Stimulated activated CD4-positive, alpha-beta T cell treated with anti-CD3 and anti-CD28 coated beads, Interleukin-1b, Interleukin-23, amount 100 ng/mL, for 4 hours (primary cell): ENCODE measurements around the gene FAM13C.
"Not testable (repeated sequence)": the region's sequence is repeated elsewhere in the genome, so short reads cannot be mapped to it uniquely, and the experiment has no call there.

Experiments
- DNase-seq, 2 donors: peaks; one replicate each; pipeline ENCODE4 v3.0.0-alpha.2; 2020; ENCODE audit warnings: low read depth in 2 of 2

The FAM13C gene

DNA sequence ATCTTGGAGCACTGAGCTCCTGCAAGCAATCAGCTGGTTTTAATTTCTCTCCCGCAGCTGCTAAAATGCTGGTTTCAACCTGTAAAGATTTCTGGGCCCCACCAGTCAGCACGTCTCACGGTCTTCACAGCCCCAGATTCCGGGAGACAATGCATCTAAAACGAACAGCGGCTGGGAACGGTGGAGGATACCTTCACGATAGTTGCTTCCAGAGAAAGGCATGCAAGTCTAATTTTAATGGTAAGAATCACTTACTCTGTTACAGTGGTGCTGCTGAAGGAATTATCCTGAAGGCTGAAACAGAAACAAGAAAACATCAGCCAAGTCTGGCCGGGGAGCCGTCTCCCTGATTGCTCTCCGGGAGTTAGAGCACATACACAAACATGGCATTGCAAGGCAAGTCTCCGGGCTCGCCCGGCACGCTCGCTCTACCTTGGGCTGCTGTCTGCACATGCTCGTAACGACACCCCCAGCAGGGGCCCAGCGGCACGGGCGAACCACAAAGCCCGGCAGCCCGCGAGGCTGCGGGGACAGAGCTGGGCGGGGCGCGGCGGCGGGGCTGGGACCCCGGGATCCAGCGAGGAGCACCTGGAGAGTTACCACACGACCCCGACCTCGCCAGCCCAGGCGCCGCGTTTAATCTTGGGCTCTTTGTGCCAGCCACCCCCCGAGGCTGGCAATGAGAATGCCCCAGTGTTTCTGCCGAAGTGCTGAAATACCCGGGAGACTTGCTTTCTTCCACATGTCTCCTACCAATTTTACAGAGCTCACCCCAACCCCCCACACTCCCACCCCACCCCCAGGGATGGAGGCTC lies at the start of gene FAM13C:
Gene FAM13C (minus strand): TSS at position 406 of the 815 bp plus-strand sequence. CDS start 89 bp downstream, at position 317.
- DNase-seq: no peak

DNA sequence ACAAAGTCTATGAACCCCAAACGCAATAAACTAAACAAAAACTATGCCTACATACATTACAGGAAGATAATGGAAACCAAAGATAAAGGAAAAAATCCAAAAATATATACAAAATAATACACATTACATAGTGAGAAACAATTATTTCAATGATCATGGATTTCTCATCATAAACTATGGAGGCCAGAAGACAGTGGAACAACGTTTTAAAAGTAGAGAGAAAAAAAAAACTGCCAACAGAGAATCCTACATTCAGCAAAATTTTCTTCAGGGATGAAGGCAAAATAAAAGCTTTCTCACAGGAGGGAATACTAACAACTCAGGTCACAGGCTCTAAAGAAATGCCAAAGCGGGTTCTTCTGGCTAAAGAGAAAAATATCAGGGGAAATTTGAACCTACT lies 42.9 kb upstream of the FAM13C start:
- no peak for DNase-seq

DNA sequence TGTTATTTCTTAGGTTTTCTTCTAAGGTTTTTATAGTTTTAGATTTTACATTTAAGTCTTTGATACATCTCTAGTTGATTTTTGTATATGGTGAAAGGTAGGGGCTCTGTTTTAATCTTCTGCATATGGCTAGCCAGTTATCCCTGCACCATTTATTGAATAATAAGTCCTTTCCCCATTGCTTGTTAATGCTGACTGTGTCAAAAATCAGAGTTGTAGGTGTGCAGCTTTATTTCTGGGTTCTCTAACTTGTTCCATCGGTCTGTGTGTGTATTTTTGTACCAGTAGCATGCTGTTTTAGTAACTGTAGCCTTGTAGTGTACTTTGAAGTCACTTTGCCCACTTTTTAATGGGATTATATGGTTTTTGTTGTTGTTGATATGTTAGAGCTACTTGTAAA lies 37.9 kb upstream of the FAM13C start:
- DNase-seq: no peak

DNA sequence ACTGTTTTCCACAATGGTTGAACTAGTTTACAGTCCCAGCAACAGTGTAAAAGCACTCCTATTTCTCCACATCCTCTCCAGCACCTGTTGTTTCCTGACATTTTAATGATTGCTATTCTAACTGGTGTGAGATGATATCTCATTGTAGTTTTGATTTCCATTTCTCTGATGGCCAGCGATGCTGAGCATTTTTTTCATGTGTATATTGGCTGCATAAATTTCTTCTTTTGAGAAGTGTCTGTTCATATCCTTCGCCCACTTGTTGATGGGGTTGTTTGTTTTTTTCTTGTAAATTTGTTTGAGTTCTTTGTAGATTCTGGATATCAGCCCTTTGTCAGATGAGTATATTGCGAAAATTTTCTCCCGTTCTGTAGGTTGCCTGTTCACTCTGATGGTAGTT lies 37.0 kb upstream of the FAM13C start:
- DNase-seq: not testable (repeated sequence)

DNA sequence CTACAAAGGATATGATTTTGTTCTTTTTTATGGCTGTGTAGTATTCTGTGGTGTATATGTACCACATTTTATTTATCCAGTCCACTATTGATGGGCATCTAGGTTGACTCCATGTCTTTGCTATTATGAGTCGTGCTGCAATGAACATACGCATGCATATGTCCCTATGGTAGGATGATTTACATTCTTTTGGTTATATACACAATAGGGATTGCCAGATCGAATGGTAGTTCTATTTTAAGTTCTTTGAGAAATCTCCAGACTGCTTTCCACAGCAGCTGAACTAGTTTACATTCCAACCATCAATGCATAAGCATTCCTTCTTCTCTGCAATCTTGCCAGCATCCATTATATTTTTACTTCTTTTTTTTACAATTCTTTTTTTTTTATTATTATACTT lies 35.6 kb upstream of the FAM13C start:
- no peak for DNase-seq

DNA sequence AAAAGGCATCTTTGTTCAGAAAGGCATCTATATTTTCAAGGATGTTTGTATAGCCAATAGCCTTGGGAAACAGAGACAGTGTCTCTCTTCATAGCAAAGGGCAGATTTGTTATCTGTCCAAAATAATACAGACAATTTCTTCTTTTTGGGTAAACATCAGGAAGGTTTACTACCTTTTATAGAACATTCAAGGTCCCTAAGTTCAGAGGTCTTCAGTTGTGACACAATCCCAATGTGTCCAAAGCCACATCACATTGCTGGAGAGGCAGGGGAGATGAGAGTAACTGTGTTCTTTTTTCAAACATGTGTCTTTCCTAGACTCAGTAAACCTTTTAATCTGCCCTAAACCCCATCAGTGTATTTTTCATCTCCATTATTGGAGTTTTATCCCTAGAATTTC lies 33.6 kb upstream of the FAM13C start:
- DNase-seq: no peak

DNA sequence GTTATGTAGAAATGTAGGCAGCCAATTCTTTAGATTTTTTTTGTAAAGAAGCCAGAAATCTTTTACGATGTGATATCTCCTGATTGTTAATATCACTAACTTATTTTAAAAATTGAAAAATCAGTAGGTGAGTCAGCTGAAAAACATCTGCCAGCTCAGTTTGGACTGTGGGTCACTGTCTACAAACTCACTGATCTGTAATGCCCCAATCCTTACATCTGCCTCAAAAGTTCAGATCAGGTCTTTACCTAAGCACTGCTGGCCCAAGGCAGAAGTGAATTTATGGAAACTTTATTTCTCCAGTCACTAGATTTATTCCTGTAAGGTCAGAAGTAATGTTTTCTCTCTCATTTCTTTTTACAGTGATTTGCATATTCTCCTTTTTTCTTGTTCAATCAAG lies 31.0 kb upstream of the FAM13C start:
- DNase-seq: no peak

DNA sequence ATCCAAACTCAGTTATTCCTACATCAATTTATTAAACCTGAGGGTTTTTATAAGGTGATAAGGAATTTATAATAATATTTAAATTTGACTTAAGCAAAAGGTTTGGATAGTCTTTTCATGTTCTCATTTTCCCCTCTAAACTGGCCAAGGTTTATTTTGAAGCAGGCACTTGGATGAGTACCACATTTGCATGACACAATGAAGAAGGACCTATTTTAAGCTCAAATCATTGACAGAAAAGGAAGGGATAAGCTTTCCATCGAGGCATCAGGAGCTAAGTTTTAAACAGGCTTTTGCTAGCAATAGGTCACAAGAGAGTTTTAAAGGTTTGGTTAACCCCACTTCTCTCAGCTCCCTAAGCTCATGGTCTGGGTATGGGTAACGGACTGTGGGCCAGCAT lies 28.7 kb upstream of the FAM13C start:
- no peak for DNase-seq

DNA sequence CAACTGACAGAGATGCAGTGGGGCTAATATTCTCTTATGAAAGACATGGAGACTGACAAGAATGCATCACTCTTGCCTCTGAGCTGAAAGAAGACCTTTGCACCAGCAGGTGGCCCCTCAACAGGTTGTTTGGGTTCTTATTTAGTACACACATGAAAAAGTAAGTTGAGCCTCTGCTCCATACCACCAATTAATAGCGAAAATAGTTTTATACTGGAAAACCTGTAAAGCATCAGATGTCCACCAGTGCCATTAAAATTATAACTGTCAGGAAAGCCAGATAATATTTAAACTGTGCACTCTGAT lies 26.3 kb upstream of the FAM13C start:
- no peak for DNase-seq

DNA sequence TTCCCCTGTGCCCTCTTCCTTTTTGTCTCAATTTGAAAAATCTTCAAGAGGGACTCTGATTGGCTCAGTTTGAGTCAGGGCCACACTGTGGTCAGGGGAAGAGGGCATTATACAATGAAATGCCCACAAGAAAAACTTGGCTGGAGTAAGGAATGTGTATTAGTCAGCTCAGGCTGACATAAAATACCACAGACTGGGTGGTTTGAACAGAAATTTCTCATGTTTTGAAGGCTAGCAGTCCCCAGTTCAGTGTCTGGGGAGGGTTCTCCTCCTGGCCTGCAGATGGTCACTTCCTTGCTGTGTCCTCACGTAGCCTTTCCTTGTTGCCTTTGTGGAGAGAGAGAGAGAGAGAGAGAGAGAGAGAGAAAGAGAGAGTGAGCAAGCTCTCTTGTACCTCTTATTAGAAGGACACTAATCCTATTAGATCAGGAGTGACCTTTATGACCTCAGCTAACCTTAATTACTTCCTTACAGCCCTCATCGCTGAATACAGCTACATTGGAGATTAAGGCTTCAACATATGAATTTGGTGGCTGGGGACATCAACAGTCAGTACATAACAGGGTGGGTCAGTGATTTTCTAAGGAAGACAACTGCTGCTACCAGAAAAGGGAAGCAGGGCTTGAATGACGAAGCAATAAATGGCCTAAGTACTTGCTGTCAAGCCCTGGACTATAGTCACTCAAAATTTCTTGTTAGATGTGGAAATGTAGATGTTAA lies 25.8 kb upstream of the FAM13C start:
- DNase-seq: no peak

DNA sequence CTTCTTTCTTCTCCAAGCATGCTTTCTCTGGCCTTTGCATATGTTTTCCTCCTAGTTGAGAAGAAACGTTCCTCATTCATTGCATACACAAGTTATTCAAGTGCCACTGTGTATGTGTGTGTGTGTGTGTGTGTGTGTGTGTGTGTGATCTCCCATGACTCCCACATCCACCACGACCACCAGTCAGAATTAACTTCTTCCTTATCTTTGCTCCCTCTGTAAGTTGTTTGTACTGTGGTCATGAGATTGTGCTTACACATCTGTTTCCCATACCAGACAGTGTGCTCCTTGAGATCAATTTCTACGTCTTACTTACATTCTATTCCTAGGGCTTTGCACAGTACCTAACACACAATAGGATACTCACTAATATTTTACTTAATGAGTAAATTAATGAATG lies 22.4 kb upstream of the FAM13C start:
- DNase-seq: no peak

DNA sequence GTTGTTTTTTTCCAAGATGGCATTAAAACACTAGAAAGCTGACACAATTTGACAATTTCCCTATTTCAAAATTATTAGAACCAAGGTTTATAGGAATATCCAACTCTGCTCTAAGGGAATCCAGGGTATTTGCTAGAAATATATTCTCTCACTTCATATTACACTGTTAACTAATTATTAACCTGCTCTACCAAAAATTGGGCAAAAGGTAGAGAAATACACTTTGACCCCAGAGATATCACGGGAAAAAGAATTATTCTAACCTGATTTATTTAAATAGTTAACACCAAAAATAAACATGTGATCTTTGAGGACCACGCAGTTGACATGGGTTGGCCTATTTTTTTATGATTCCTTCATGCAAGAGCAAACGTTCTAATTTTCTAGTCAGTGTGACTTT lies 21.6 kb upstream of the FAM13C start:
- no peak for DNase-seq

DNA sequence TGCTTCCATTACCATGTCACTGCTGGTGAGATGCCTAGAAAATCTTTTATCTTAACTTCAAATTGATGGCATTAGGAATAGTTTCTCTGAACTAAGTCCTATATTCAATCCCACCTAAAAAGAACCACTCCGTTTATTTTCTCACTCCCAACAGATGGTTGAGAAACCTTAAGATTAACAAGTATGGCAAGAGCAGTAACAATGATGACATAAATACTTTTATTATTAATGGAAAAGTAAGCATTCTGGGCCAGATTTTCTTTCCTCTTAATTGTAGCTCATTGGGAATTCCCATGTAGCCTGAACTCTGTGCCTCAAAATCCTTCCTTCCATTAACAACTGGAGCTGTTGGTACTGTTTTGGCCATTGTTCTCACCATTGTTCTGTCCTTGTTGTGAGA lies 21.1 kb upstream of the FAM13C start:
- no peak for DNase-seq

DNA sequence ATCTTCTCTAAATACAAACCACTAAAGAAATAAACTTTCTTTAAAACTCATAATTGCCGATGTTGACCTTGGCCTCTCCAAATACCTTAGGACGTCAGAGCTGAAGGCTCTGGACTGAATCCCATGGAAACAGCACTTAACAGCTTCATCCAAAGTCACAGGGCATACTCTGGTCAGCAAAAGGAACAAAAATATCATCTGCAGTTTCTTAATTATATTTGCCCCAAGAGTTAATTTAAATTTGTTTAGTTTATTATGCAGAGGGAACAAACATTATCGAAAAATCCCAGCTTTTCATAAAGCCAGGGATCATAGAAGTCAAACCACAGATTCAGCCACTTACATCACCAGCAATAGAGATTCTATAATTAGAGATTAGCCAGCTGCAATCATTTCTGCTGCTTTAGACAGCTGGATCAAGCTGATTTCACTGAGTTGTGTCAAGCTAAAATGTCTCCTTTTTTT lies 20.5 kb upstream of the FAM13C start:
- DNase-seq: no peak

DNA sequence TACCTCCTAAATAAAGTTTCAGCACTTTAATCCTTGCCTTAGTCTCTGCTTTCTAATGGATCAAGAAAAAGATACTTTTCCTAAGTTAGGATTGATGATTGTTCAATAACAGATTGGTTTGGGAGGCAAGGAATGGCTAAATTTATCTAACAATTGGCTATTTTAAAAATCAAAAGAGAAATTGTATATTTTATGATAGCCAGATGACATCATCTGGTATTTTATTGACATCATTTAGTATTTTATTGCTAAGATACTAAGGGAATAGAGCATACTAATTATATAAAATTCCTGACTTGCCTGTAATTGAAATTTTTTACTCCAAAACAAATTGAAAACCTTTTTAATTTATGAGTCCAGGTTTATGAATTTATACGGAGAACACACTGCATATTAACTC lies 19.3 kb upstream of the FAM13C start:
- no peak for DNase-seq

DNA sequence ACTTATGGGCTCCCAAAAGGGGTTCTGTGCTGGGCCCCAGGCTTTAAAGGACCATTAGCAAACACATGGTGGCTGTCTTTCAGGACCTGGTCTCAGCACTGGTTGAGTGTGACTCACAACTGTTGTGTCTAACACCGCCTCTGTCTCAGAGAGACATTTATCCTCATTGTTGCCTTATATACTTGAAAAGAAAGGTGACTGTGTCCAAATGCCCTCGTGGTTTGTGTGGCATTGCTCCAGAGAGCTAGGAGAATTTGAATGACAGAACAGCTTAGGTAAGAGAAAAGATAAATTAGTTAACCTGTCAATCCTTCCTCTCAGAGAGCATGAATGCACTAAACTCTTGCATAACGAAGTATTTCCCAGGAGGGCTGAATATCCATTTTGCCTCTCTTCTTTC lies 14.5 kb upstream of the FAM13C start:
- no peak for DNase-seq

DNA sequence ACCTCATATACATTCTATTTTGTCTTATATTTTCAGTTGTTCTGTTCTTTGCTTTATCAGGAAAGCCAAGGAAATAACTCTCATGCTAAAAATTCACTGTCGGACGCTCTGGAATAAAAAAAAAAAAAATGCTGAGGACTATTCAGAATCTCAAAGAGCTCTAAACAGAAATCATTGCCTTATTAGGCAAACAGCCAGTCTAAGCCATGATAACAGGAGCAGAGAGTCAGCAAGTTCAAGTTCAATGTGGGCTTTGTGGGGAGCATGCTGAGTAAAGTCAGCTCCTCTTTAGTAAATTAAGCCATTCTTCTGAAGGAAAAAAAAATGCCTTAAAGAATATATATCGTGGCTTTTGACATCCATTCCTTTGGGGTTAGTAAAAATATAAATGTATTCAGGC lies 13.6 kb upstream of the FAM13C start:
- no peak for DNase-seq

DNA sequence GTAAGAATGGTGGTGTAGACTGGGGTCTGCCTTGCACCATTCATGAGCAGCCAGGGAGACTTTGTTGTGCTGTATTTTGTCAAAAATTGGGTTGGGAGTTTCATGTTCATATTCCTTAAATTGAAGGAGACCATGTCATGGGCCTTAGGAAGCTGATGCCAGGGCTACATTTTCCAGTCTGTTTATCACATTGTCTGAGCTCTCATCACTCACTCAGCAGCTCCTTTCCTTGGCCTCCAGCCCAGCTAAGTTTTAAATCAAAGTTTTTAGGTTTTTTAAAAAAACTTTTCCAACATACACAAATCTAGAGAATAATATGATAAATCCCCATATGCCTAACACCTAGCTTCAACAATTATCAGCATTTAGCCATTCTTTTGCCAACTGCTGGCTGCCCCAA lies 12.6 kb upstream of the FAM13C start:
- DNase-seq: no peak

DNA sequence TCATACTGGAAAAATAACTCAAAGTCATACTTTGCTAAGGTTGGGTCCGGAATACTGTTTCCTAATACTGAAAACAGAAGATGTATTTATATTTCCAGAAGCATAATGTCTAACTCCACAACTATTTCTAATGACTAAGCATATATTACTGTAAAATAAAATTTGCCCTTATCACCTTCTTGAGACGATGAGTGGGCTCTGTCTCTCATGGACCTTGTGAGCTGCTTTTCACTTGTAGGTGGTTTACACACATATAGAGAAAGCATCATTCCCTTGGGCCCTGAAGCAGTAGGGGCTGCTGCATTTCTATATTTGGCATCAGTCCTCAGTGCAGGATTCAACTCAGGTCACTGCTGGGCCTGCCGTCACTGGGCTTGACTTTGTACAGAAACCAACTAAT lies 10.7 kb upstream of the FAM13C start:
- no peak for DNase-seq

DNA sequence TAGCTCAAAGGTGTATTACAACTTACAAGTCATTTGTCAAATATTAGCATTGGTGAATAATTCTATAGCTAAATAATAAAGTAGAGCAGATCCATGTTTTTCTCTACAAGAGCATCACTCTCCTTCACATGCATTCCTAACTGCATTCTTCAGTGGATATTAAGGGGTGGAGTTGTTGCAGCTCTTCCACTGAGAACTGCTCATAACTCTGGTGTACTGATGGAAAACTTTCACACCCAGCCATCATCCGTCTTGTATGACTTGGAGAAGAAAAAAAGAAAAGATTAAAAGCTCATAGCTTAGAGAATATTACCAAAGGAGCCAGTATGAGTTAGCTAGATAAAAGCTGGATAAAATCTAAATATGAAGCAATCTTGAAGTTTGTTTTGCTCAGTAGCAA lies 10.2 kb upstream of the FAM13C start:
- no peak for DNase-seq

DNA sequence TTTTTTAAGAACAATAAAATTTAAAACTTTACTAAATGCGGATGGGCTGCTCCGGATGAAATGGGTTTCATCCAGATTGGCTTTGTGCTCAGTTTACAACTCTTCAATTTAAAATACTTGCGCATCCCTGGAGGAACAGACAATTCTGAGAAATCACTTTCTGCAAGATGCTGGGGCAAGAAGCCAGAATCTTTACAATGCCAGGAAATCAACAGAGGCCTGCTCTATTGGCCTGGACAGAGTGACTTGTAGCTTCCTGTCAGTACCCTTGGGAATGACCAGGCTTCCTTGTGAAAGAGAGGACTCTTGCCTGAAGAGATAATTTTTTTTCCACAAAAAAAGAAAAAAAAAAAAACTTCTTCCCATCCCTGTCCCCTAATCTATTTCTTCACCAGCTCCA lies 3.9 kb upstream of the FAM13C start:
- DNase-seq: no peak

DNA sequence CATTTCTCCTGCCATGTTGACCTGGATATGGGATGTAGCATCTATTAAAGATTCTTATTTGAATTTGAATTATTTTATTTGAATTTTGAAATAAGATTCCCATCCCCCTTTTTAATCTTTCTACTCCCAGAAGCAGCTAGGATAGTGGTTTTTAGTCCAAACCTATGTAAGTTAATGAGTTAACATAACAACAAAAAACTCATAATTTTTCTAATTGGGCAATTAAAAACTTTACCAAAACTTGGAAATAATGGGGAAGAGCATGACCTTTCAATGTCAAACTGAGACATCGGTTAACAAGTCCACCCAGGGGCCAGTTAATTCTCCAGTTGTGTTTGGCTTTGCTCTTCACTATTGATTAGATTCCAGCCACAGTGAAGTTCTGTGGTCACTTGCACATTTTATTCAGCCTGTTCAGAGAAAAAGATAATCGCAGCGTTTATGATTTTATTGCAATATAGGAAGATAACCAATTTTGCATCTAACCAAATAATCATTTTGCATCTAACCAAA lies 1.2 kb upstream of the FAM13C start:
- no peak for DNase-seq

DNA sequence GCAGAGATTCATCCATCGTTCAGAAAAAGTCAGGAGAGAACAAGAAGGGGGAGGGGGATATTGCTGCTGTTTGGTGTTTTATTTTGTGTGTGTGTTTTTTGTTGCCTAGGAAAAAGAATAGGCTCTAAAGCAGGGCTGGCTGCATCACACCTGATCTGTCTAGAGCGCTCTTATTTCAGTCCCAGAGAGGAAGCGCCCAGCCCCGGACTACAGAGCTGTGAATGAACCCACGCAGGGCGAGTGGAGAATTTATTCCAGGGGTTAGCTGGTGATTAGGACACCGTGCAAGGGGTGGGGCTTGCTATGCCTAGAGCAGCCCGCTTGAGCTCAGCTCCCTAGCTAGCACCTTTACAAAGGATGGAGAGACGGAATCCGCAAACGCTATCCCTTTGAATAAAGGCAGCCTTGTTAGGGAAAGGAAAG lies 621 bp upstream of the FAM13C start:
- DNase-seq: no peak
